ENCODE data around the gene FRMD1.

The FRMD1 gene

DNA sequence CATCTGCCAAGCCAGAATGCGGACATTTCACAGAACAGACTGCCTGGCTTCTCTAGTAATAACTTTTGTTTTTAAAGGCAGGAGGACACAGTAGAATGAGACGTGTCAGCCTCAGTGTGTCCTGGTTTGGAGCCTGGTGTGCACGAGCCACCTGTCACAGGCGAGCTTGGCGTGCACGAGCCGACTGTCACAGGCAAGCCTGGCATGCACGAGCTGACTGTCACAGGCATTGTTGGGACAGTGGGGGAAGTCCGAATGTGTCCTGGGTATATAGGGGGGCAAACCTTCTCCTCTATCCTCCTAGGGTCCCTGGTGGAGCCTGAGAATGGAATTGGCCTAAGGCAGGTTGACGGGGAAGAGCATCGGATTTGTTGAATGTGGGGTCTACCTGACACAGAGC is 74.1 kb downstream of the FRMD1 start:
- Histone ChIP-seq H3K36me3 (replicated peaks) (no peaks in the 10 kb centered on the region), H3K27me3 (replicated peaks) (no peaks in the 10 kb centered on the region), H3K4me3 (ENCODE audit: low read depth, low read length) (no peak overlapping the region), H3K27ac (no peak overlapping the region)
- DNase-seq: no peak
- in situ Hi-C loops (cut with HindIII; ENCODE audit: low pct_ligation_motif_present, low sequenced_read_pairs): no loop called here
- TF ChIP-seq, protein P1, sequence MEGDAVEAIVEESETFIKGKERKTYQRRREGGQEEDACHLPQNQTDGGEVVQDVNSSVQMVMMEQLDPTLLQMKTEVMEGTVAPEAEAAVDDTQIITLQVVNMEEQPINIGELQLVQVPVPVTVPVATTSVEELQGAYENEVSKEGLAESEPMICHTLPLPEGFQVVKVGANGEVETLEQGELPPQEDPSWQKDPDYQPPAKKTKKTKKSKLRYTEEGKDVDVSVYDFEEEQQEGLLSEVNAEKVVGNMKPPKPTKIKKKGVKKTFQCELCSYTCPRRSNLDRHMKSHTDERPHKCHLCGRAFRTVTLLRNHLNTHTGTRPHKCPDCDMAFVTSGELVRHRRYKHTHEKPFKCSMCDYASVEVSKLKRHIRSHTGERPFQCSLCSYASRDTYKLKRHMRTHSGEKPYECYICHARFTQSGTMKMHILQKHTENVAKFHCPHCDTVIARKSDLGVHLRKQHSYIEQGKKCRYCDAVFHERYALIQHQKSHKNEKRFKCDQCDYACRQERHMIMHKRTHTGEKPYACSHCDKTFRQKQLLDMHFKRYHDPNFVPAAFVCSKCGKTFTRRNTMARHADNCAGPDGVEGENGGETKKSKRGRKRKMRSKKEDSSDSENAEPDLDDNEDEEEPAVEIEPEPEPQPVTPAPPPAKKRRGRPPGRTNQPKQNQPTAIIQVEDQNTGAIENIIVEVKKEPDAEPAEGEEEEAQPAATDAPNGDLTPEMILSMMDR (IDR thresholded peaks at IDR 0.05; ENCODE audit: low read depth, low read length, missing control alignments): no peak

GRCh38 chr6:168004023-168004422 is 75.0 kb downstream of the FRMD1 start:
- in situ Hi-C loops (cut with HindIII; ENCODE audit: low pct_ligation_motif_present, low sequenced_read_pairs): no loop called here
- Histone ChIP-seq H3K27me3 (replicated peaks) (no peaks in the 10 kb centered on the region), H3K27ac (no peak overlapping the region), H3K4me3 (ENCODE audit: low read depth, low read length) (no peak overlapping the region), H3K36me3 (replicated peaks) (no peaks in the 10 kb centered on the region)
- DNase-seq: no peak
- TF ChIP-seq, protein P1 (IDR thresholded peaks at IDR 0.05; ENCODE audit: low read depth, low read length, missing control alignments): no peak

Measured in brain microvascular endothelial cell (primary cell).